Liver (tissue), 9 donors: ENCODE data around the gene OLFML3. TPM values are rescaled to one million over a fixed set of nuclear protein-coding genes. Genes with fewer than 3 reads are reported as not detected.

Experiments
- DNase-seq: peaks from one replicate; pipeline ENCODE4 v3.0.0-alpha.2; 2017; ENCODE audit warnings: low spot score
- H3K27ac ChIP-seq, 2 donors: one replicate each; pipeline ENCODE4 v1.7.0; 2013; ENCODE audit warnings: inconsistent platforms in 2 of 2, low read length in 2 of 2, control low read depth in 1 of 2, low read depth in 1 of 2, mild to moderate bottlenecking in 1 of 2
- H3K27me3 ChIP-seq, 4 donors: one replicate each; pipeline versions ENCODE4 v1.6.1 to v1.7.0; 2013; ENCODE audit warnings: low read length in 3 of 4, inconsistent platforms in 1 of 4, mild to moderate bottlenecking in 1 of 4, moderate library complexity in 1 of 4; ENCODE audit not compliant: control insufficient read depth in 4 of 4, insufficient read depth in 4 of 4
- H3K36me3 ChIP-seq, 4 donors: one replicate each; pipeline versions ENCODE4 v1.6.1 to v1.7.0; 2013; ENCODE audit warnings: low read length in 3 of 4, mild to moderate bottlenecking in 3 of 4, low read depth in 1 of 4, moderate library complexity in 1 of 4; ENCODE audit not compliant: control insufficient read depth in 4 of 4, insufficient read depth in 3 of 4
- H3K4me1 ChIP-seq, 4 donors: one replicate each; pipeline versions ENCODE4 v1.6.1 to v1.7.0; 2013; ENCODE audit warnings: low read length in 3 of 4, mild to moderate bottlenecking in 3 of 4, moderate library complexity in 1 of 4; ENCODE audit not compliant: control insufficient read depth in 4 of 4, insufficient read depth in 4 of 4
- H3K4me3 ChIP-seq, 3 donors: one replicate each; pipeline versions ENCODE4 v1.6.1 to v1.7.0; 2013; ENCODE audit warnings: low read length in 3 of 3, control low read depth in 1 of 3, low read depth in 1 of 3, mild to moderate bottlenecking in 1 of 3
- H3K9ac ChIP-seq, 2 donors: one replicate each; pipeline ENCODE4 v1.7.0; 2013; ENCODE audit warnings: low read length in 2 of 2, mild to moderate bottlenecking in 2 of 2, moderate library complexity in 2 of 2, control low read depth in 1 of 2, low read depth in 1 of 2
- H3K9me3 ChIP-seq, 4 donors: one replicate each; pipeline versions ENCODE4 v1.6.1 to v1.7.0; 2013; ENCODE audit warnings: low read length in 3 of 4; ENCODE audit not compliant: control insufficient read depth in 4 of 4
- EGR1 ChIP-seq, 2 donors: IDR thresholded peaks; 2 replicates each; pipeline ENCODE4 v1.6.1; 2016 to 2018; ENCODE audit warnings: antibody characterized with exemption in 2 of 2, low read depth in 2 of 2
- FOXA1 ChIP-seq: IDR thresholded peaks from 2 replicates; pipeline ENCODE4 v1.6.1; 2016; ENCODE audit warnings: antibody characterized with exemption
- FOXA2 ChIP-seq: IDR thresholded peaks from 2 replicates; pipeline ENCODE4 v1.6.1; 2016; ENCODE audit warnings: antibody characterized with exemption
- GABPA ChIP-seq, 2 donors: IDR thresholded peaks in 1 of 2; conservative IDR thresholded peaks in 1 of 2; 2 replicates each; pipeline ENCODE4 v1.6.1; 2016; ENCODE audit warnings: antibody characterized with exemption in 2 of 2, mild to moderate bottlenecking in 1 of 2, moderate library complexity in 1 of 2
- HNF4A ChIP-seq, 2 donors: conservative IDR thresholded peaks; 2 replicates each; pipeline ENCODE4 v1.6.1; 2016; ENCODE audit warnings: antibody characterized with exemption in 2 of 2, mild to moderate bottlenecking in 2 of 2
- HNF4G ChIP-seq: IDR thresholded peaks from 2 replicates; pipeline ENCODE4 v1.6.1; 2016; ENCODE audit warnings: antibody characterized with exemption
- JUND ChIP-seq, 2 donors: IDR thresholded peaks; 2 replicates each; pipeline ENCODE4 v1.6.1; 2016; ENCODE audit warnings: antibody characterized with exemption in 2 of 2
- MAX ChIP-seq: IDR thresholded peaks from 2 replicates; pipeline ENCODE4 v1.6.1; 2016; ENCODE audit warnings: antibody characterized with exemption
- NR2F2 ChIP-seq: IDR thresholded peaks from 2 replicates; pipeline ENCODE4 v1.6.1; 2016; ENCODE audit warnings: antibody characterized with exemption
- RAD21 ChIP-seq, 2 donors: IDR thresholded peaks; 2 replicates each; pipeline ENCODE4 v1.6.1; 2016; ENCODE audit warnings: antibody characterized with exemption in 2 of 2, mild to moderate bottlenecking in 2 of 2
- REST ChIP-seq: IDR thresholded peaks from 2 replicates; pipeline ENCODE4 v1.6.1; 2016; ENCODE audit warnings: antibody characterized with exemption, mild to moderate bottlenecking
- RXRA ChIP-seq, 2 donors: IDR thresholded peaks; 2 replicates each; pipeline ENCODE4 v1.6.1; 2017 to 2018; ENCODE audit warnings: antibody characterized with exemption in 2 of 2, mild to moderate bottlenecking in 1 of 2
- SP1 ChIP-seq: IDR thresholded peaks from 2 replicates; pipeline ENCODE4 v1.6.1; 2018; ENCODE audit warnings: antibody characterized with exemption, mild to moderate bottlenecking
- TAF1 ChIP-seq: conservative IDR thresholded peaks from 2 replicates; pipeline ENCODE4 v1.6.1; 2016; ENCODE audit warnings: antibody characterized with exemption, mild to moderate bottlenecking
- YY1 ChIP-seq: IDR thresholded peaks from 2 replicates; pipeline ENCODE4 v1.6.1; 2016; ENCODE audit warnings: antibody characterized with exemption, mild to moderate bottlenecking
- WGBS: extraction: QIAGEN DNeasy Blood & Tissue Kit; methylation state at CpG from one replicate; pipeline ENCODE4 v1.1.7; 2013; 5-methylcytosine and 5-hydroxymethylcytosine counted together
- polyA plus RNA-seq, 2 donors: library from polyadenylated mRNA; stranded (reverse) in 1 of 2; unstranded in 1 of 2; fragments of 200-250 nt in 1 of 2; fragments of >200 nt in 1 of 2; fragmentation: Nextera tagmentation in 1 of 2; extraction: Ambion mirVana in 1 of 2; gene quantifications; one replicate each; pipeline versions ENCODE4 v1.2.1 to v1.2.3, GENCODE V29; 2013 to 2015
- total RNA-seq, 2 donors: library from RNA; depleted of rRNA; stranded (reverse); fragments of >200 nt; gene quantifications; one replicate each; pipeline ENCODE4 v1.2.3, GENCODE V29; 2014
- TF ChIP-seq, protein P1 (sequence below): fragments of 150-350 bp; IDR thresholded peaks from 2 replicates; pipeline ENCODE4 v1.5.1; 2017; ENCODE audit warnings: improper control_type of control experiment, low read depth, low read length; ENCODE audit not compliant: missing input control
- TF ChIP-seq, protein P2 (sequence below): IDR thresholded peaks from 2 replicates; pipeline ENCODE4 v1.6.1; 2016; ENCODE audit warnings: antibody characterized with exemption
- donor health status: healthy.
- donor health status: healthy.
- donor health status: healthy.
- donor health status: healthy.
- donor health status: healthy.

Gene OLFML3
- total and polyA plus RNA-seq, 4 donors: 8.3 to 16.7 (median 12.2) TPM

- TF ChIP-seq TAF1 (no peak), EGR1 (IDR thresholded peaks at IDR 0.05; ENCODE audit: low read depth in 2 of 2) (no peak), HNF4G (no peak), GABPA (IDR thresholded peaks at IDR 0.05 in 1 of 2, conservative IDR thresholded peaks at IDR 0.05 in 1 of 2) (no peak), FOXA2 (no peak), JUND (IDR thresholded peaks at IDR 0.05) (no peak), RAD21 (IDR thresholded peaks at IDR 0.05) (no peak), NR2F2 (no peak)
- 88% methylated on average over 6 of the region's 6 CpGs for WGBS
- Histone ChIP-seq H3K4me3 (no peak overlapping the region), H3K4me1 (no peaks in the 10 kb centered on the region), H3K9me3 (no peaks in the 10 kb centered on the region), H3K9ac (no peak overlapping the region), H3K27me3 (no peaks in the 10 kb centered on the region), H3K36me3 (no peaks in the 10 kb centered on the region), H3K27ac (no peak overlapping the region)
- no peak for DNase-seq
These were observed 44.8 kb downstream of the OLFML3 start for GRCh38 chr1:114024049-114024448.

DNA sequence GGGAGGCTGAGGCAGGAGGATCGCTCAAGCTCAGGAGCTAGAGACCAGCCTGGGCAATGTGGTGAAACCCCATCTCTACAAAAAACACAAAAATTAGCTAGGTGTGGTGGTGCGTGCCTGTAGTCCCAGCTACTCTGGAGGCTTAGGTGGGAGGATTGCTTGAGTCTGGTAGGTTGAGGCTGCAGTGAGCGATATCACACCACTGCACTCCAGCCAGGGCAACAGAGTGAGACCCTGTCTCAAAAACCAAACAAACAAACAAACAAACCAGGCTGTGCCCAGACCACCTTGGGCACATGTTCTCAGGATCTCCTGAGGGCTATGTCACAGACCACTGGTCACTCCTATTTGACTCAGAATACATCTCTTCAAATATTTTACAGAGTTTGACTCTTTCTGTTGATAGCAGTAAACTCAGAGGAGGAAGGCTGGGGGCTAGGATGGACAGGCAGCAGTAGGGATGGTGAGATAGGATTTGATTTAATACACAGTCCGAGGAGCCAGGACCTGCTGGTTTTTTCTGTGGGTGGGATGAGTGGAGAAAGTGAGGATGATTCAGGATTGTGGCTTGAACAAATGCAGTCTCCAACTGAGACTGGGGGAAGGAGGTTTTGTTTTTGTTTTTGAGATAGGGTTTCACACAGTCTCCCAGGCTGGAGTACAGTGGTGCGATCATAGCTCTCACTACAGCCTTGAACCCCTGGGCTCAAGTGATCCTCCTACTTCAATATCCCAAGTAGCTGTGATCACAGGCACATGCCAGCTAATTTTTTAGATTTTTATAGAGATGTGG, 46.5 kb downstream of the OLFML3 start:
- 92% methylated on average over 5 of the region's 5 CpGs for WGBS

More for the DNA sequence above, 46.5 kb downstream of the OLFML3 start:
- H3K9ac ChIP-seq: no peak overlapping the region
- H3K4me3 ChIP-seq: no peak overlapping the region
- DNase-seq: no peak
- H3K36me3 ChIP-seq: no peaks in the 10 kb centered on the region
- H3K4me1 ChIP-seq: no peaks in the 10 kb centered on the region
- TF ChIP-seq RXRA (IDR thresholded peaks at IDR 0.05) (no peak), REST (no peak), RAD21 (IDR thresholded peaks at IDR 0.05) (no peak), TAF1 (no peak), JUND (IDR thresholded peaks at IDR 0.05) (no peak), MAX (no peak), EGR1 (IDR thresholded peaks at IDR 0.05; ENCODE audit: low read depth in 2 of 2) (no peak), NR2F2 (no peak), YY1 (no peak), HNF4A (conservative IDR thresholded peaks at IDR 0.05) (no peak), FOXA1 (no peak), FOXA2 (no peak), GABPA (IDR thresholded peaks at IDR 0.05 in 1 of 2, conservative IDR thresholded peaks at IDR 0.05 in 1 of 2) (no peak), SP1 (no peak)
- TF ChIP-seq, protein P1, sequence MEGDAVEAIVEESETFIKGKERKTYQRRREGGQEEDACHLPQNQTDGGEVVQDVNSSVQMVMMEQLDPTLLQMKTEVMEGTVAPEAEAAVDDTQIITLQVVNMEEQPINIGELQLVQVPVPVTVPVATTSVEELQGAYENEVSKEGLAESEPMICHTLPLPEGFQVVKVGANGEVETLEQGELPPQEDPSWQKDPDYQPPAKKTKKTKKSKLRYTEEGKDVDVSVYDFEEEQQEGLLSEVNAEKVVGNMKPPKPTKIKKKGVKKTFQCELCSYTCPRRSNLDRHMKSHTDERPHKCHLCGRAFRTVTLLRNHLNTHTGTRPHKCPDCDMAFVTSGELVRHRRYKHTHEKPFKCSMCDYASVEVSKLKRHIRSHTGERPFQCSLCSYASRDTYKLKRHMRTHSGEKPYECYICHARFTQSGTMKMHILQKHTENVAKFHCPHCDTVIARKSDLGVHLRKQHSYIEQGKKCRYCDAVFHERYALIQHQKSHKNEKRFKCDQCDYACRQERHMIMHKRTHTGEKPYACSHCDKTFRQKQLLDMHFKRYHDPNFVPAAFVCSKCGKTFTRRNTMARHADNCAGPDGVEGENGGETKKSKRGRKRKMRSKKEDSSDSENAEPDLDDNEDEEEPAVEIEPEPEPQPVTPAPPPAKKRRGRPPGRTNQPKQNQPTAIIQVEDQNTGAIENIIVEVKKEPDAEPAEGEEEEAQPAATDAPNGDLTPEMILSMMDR: no peak
- TF ChIP-seq, protein P2, sequence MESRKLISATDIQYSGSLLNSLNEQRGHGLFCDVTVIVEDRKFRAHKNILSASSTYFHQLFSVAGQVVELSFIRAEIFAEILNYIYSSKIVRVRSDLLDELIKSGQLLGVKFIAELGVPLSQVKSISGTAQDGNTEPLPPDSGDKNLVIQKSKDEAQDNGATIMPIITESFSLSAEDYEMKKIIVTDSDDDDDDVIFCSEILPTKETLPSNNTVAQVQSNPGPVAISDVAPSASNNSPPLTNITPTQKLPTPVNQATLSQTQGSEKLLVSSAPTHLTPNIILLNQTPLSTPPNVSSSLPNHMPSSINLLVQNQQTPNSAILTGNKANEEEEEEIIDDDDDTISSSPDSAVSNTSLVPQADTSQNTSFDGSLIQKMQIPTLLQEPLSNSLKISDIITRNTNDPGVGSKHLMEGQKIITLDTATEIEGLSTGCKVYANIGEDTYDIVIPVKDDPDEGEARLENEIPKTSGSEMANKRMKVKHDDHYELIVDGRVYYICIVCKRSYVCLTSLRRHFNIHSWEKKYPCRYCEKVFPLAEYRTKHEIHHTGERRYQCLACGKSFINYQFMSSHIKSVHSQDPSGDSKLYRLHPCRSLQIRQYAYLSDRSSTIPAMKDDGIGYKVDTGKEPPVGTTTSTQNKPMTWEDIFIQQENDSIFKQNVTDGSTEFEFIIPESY: no peak
- no peaks in the 10 kb centered on the region for H3K9me3 ChIP-seq
- H3K27me3 ChIP-seq: no peaks in the 10 kb centered on the region
- H3K27ac ChIP-seq: no peak overlapping the region
